Smooth muscle cell (in vitro differentiated cells): ENCODE data around the gene CDC42BPG. TPM values are rescaled to one million over a fixed set of nuclear protein-coding genes. Genes with fewer than 3 reads are reported as not detected.

Experiments used
- DNase-seq: peaks from one replicate; lab custom pipeline; 2025; ENCODE audit not compliant: unreplicated experiment; lab: John Stamatoyannopoulos, UW
- H2AFZ ChIP-seq: fragments of 200-600 bp; sonication (generic); 2 replicates; pipeline ENCODE4 v1.6.0; 2016; ENCODE audit warnings: antibody characterized with exemption, low read depth, mild to moderate bottlenecking
- H3F3A ChIP-seq: fragments of 200-600 bp; sonication (generic); 2 replicates; pipeline ENCODE4 v1.6.0; 2017; ENCODE audit warnings: antibody characterized with exemption, low read depth
- H3K27ac ChIP-seq: fragments of 200-600 bp; sonication (generic); 2 replicates; pipeline ENCODE4 v1.5.1; 2016; ENCODE audit warnings: low read depth, mild to moderate bottlenecking
- H3K27me3 ChIP-seq: fragments of 200-600 bp; sonication (generic); 2 replicates; pipeline ENCODE4 v1.6.1; 2016; ENCODE audit warnings: low read depth, mild to moderate bottlenecking
- H3K36me3 ChIP-seq: fragments of 200-600 bp; sonication (generic); 2 replicates; pipeline ENCODE4 v1.5.1; 2016; ENCODE audit warnings: low read depth
- H3K4me1 ChIP-seq: fragments of 200-600 bp; sonication (generic); 2 replicates; pipeline ENCODE4 v1.5.1; 2016; ENCODE audit warnings: low read depth
- H3K4me2 ChIP-seq: fragments of 200-600 bp; sonication (generic); 2 replicates; pipeline ENCODE4 v1.6.0; 2016; ENCODE audit warnings: mild to moderate bottlenecking
- H3K4me3 ChIP-seq: fragments of 200-600 bp; sonication (generic); 2 replicates; pipeline ENCODE4 v1.5.1; 2016; ENCODE audit warnings: mild to moderate bottlenecking
- H3K79me2 ChIP-seq: fragments of 200-600 bp; sonication (generic); 2 replicates; pipeline ENCODE4 v1.6.0; 2016; ENCODE audit warnings: low read depth, mild to moderate bottlenecking
- H3K9ac ChIP-seq: fragments of 200-600 bp; sonication (generic); 2 replicates; pipeline ENCODE4 v1.6.0; 2016; ENCODE audit warnings: low read depth
- H3K9me3 ChIP-seq: fragments of 200-600 bp; sonication (generic); replicated peaks from 2 replicates; pipeline ENCODE4 v1.5.1; 2016; ENCODE audit warnings: low read depth
- H4K20me1 ChIP-seq: fragments of 200-600 bp; sonication (generic); 2 replicates; pipeline ENCODE4 v1.6.0; 2016; ENCODE audit warnings: low read depth
- WGBS: methylation state at CpG from one replicate; pipeline ENCODE4 v1.1.7; 2016; ENCODE audit warnings: low lambda C conversion rate; 5-methylcytosine and 5-hydroxymethylcytosine counted together
- polyA plus RNA-seq: library from polyadenylated mRNA; unstranded; fragments of >200 nt; fragmentation: Nextera tagmentation; extraction: Ambion mirVana; gene quantifications from 2 replicates; pipeline ENCODE4 v1.2.1, GENCODE V29; 2016
- total RNA-seq: library from RNA; depleted of rRNA; stranded (reverse); fragments of >200 nt; gene quantifications from 2 replicates; pipeline ENCODE4 v1.2.3, GENCODE V29; 2014
- TF ChIP-seq, protein P1 (sequence below): fragments of 200-600 bp; sonication (generic); IDR thresholded peaks from 2 replicates; pipeline ENCODE4 v1.5.1; 2017; ENCODE audit warnings: borderline replicate concordance, mild to moderate bottlenecking, antibody characterized with exemption; ENCODE audit not compliant: insufficient read depth, poor library complexity, severe bottlenecking

The CDC42BPG gene
- total and polyA plus RNA-seq, 2 experiments from 2014 or later = 1.7 to 4.7 TPM

DNA sequence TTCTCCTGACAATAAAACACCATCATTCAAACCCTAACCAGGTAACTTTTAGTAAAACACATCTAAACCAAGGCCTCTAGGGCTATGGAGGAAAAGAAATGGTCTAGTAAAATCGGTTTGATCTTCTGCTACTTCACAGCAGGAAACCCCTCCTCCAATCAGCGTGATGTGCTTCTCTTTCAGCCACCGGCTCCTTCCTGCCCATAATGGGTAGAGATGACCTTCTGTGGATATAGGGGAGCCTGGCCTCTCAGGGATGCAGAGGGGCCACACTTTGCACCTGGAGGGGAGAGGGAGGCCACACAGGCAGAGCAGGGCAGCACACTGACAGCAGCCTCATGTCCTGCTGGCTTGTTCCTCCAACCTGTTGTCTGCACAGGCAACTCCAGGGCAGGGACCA is 27.0 kb upstream of the CDC42BPG start:
- no peak overlapping the region for H3K4me3 ChIP-seq
- peaks cover 20% of the 10 kb centered on the region for H3F3A ChIP-seq
- peaks cover 84% of the 10 kb centered on the region for H3K79me2 ChIP-seq
- H3K9me3 ChIP-seq = no peaks in the 10 kb centered on the region
- peaks cover 24% of the 10 kb centered on the region for H3K4me1 ChIP-seq
- WGBS = 88% methylated on average over 3 of the region's 3 CpGs
- peak overlapping the region; percentile 88 for H3K27ac ChIP-seq
- H3K4me2 ChIP-seq = no peak overlapping the region
- no peak overlapping the region for H3K9ac ChIP-seq
- H3K36me3 ChIP-seq = no peaks in the 10 kb centered on the region
- no peak for DNase-seq
- H3K27me3 ChIP-seq = no peaks in the 10 kb centered on the region
- peaks cover 89% of the 10 kb centered on the region for H4K20me1 ChIP-seq
- TF ChIP-seq, protein P1, sequence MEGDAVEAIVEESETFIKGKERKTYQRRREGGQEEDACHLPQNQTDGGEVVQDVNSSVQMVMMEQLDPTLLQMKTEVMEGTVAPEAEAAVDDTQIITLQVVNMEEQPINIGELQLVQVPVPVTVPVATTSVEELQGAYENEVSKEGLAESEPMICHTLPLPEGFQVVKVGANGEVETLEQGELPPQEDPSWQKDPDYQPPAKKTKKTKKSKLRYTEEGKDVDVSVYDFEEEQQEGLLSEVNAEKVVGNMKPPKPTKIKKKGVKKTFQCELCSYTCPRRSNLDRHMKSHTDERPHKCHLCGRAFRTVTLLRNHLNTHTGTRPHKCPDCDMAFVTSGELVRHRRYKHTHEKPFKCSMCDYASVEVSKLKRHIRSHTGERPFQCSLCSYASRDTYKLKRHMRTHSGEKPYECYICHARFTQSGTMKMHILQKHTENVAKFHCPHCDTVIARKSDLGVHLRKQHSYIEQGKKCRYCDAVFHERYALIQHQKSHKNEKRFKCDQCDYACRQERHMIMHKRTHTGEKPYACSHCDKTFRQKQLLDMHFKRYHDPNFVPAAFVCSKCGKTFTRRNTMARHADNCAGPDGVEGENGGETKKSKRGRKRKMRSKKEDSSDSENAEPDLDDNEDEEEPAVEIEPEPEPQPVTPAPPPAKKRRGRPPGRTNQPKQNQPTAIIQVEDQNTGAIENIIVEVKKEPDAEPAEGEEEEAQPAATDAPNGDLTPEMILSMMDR = no peak
- no peak overlapping the region for H2AFZ ChIP-seq

DNA sequence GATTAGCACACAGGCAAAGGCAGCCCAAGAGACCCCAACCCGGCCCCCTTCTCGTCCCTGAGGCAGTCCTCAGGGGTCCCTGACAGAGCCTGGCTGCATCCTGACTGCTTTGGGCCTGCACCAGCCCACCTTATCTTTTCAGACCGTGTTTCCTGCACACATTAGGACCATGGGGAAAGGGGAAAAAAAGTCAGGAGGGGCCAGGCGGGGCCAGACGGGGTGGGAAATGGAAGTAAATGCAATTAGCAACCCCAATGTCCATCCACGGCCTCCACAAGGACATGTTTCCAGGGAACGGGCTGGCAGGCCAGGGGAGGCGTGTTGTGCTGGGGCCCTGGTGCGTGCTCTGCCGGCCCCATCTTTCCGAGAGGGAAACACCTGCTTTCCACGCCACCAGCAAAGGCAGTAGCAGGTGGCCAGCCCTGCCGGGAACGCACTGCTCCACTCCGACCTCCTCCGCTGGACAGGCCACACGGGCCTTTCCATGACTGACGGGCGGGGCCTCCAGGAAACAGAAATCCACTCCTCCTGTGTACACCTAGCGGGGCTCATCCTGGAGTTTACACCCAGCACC is 26.5 kb upstream of the CDC42BPG start:
- no peak overlapping the region for H3K4me3 ChIP-seq
- H3K4me2 ChIP-seq = peak overlapping the region; percentile 58
- no peak for DNase-seq
- peaks cover 84% of the 10 kb centered on the region for H3K79me2 ChIP-seq
- H3K27me3 ChIP-seq = no peaks in the 10 kb centered on the region
- H3K36me3 ChIP-seq = no peaks in the 10 kb centered on the region
- TF ChIP-seq, protein P1 = no peak
- H3K9ac ChIP-seq = peak overlapping the region; percentile 60
- H4K20me1 ChIP-seq = peaks cover 89% of the 10 kb centered on the region
- peaks cover 24% of the 10 kb centered on the region for H3F3A ChIP-seq
- H2AFZ ChIP-seq = no peak overlapping the region
- no peaks in the 10 kb centered on the region for H3K9me3 ChIP-seq
- 79% methylated on average over 19 of the region's 20 CpGs for WGBS
- peaks cover 19% of the 10 kb centered on the region for H3K4me1 ChIP-seq
- peak overlapping the region; percentile 88 for H3K27ac ChIP-seq

DNA sequence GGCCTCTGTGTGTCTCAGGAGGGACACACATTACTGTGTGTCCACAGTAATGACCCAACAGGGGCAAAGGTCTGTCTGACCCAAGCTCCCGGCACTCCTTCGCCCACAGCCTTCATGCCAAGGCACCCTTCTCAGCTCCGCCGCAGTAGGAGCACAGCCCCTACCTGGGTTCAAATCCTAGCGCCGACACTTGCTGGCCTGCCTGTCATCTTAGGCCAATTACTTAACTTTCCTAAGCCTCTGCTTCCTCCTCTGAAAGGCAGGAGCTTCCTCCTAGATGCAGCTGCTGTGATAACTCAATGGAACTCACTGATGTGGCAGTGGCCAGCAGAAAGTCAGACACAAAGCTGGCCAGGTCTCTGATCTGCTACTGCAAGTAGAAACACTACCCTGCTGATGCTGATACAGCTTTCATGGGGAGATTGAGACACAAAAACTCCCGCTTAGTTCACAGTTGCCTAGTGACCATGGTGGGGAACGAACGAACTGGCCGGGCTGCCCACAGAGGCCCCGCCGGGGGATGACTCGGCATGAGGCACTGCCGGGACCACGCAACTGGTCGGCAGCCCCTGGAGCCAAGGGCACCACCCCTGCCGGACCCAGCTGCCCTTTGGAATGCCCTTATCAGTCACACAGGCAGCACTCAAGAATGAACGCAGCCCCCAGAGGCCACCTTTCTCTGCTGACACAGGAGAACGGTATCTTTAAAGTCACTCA is 25.9 kb upstream of the CDC42BPG start:
- H4K20me1 ChIP-seq = peaks cover 89% of the 10 kb centered on the region
- peaks cover 27% of the 10 kb centered on the region for H3F3A ChIP-seq
- H2AFZ ChIP-seq = no peak overlapping the region
- H3K4me1 ChIP-seq = peaks cover 19% of the 10 kb centered on the region
- peak overlapping the region; percentile 58 for H3K4me2 ChIP-seq
- no peaks in the 10 kb centered on the region for H3K36me3 ChIP-seq
- peak; percentile 22 for DNase-seq
- H3K27me3 ChIP-seq = no peaks in the 10 kb centered on the region
- WGBS = 23% methylated on average over 19 of the region's 19 CpGs
- H3K9me3 ChIP-seq = no peaks in the 10 kb centered on the region
- H3K79me2 ChIP-seq = peaks cover 82% of the 10 kb centered on the region
- peak overlapping the region; percentile 74 for H3K9ac ChIP-seq
- TF ChIP-seq, protein P1 = no peak
- no peak overlapping the region for H3K4me3 ChIP-seq
- peak overlapping the region; percentile 88 for H3K27ac ChIP-seq
